Measurements from ENCODE around the gene MCFD2. TPM values are rescaled to one million over a fixed set of nuclear protein-coding genes. Genes with fewer than 3 reads are reported as not detected.

MCFD2 gene
- total RNA-seq, 1 experiment from 2014 or later = 84.9 TPM

DNA sequence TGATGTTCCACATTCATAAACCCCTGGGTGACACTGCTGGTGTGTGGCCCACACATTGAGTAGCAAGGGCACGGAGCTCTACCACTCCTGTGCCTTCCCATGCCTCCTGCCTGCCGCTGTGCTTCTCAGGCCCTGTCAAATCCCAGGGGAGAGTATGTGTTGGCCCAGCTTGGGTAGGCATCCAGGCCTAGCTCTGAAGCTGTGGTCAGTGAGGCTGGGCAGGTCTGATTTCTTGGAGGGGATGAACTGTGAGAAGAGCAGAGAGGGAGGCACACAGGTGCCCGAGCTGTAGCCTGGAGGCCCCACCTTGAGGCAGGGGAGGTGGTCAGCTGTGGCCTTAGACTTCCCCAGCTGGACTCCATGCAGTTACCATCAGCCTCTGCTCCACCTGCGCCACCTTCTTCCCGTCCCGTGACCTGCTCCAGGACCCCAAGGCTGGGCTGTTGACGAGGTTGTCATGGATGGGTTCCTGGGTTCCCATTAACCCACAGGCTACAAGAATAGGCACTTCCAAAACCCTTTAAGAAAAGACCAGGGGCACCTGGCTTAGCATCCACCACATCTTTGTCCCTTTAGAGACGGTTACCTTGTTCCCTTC, 23.6 kb downstream of the MCFD2 start:
- intact Hi-C loops (cut with micrococcal nuclease; ENCODE audit: unreplicated experiment) = no loop called here
- Histone ChIP-seq H3K4me3 (ENCODE audit: low read depth in 2 of 2, low read length in 2 of 2) (no peak overlapping the region), H3K36me3 (ENCODE audit: control insufficient read depth, insufficient read depth, low read length) (no peaks in the 10 kb centered on the region), H3K27me3 (ENCODE audit: control insufficient read depth, insufficient read depth, low read length) (no peaks in the 10 kb centered on the region), H3K27ac (ENCODE audit: low read length) (no peak overlapping the region), H3K4me1 (ENCODE audit: control insufficient read depth, insufficient read depth, low read length) (no peaks in the 10 kb centered on the region), H3K9me3 (ENCODE audit: control insufficient read depth, insufficient read depth, low read depth, low read length) (no peaks in the 10 kb centered on the region)
- no TSS peak for BruUV-seq (replicated peaks)
- TF ChIP-seq, protein P1, sequence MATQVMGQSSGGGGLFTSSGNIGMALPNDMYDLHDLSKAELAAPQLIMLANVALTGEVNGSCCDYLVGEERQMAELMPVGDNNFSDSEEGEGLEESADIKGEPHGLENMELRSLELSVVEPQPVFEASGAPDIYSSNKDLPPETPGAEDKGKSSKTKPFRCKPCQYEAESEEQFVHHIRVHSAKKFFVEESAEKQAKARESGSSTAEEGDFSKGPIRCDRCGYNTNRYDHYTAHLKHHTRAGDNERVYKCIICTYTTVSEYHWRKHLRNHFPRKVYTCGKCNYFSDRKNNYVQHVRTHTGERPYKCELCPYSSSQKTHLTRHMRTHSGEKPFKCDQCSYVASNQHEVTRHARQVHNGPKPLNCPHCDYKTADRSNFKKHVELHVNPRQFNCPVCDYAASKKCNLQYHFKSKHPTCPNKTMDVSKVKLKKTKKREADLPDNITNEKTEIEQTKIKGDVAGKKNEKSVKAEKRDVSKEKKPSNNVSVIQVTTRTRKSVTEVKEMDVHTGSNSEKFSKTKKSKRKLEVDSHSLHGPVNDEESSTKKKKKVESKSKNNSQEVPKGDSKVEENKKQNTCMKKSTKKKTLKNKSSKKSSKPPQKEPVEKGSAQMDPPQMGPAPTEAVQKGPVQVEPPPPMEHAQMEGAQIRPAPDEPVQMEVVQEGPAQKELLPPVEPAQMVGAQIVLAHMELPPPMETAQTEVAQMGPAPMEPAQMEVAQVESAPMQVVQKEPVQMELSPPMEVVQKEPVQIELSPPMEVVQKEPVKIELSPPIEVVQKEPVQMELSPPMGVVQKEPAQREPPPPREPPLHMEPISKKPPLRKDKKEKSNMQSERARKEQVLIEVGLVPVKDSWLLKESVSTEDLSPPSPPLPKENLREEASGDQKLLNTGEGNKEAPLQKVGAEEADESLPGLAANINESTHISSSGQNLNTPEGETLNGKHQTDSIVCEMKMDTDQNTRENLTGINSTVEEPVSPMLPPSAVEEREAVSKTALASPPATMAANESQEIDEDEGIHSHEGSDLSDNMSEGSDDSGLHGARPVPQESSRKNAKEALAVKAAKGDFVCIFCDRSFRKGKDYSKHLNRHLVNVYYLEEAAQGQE (IDR thresholded peaks at IDR 0.05; ENCODE audit: insufficient read depth in 1 of 2, low read depth in 2 of 2, low read length in 1 of 2) = no peak
- TF ChIP-seq TCF7L2 (IDR thresholded peaks at IDR 0.05; ENCODE audit: low read depth, low read length) = no peak
- no peak for TF ChIP-seq POLR2AphosphoS5 (IDR thresholded peaks at IDR 0.05; ENCODE audit: low read depth, low read length)
- TF ChIP-seq SIN3A (IDR thresholded peaks at IDR 0.05; ENCODE audit: borderline replicate concordance, insufficient read depth, low read depth, low read length) = no peak
- TF ChIP-seq, protein P2, sequence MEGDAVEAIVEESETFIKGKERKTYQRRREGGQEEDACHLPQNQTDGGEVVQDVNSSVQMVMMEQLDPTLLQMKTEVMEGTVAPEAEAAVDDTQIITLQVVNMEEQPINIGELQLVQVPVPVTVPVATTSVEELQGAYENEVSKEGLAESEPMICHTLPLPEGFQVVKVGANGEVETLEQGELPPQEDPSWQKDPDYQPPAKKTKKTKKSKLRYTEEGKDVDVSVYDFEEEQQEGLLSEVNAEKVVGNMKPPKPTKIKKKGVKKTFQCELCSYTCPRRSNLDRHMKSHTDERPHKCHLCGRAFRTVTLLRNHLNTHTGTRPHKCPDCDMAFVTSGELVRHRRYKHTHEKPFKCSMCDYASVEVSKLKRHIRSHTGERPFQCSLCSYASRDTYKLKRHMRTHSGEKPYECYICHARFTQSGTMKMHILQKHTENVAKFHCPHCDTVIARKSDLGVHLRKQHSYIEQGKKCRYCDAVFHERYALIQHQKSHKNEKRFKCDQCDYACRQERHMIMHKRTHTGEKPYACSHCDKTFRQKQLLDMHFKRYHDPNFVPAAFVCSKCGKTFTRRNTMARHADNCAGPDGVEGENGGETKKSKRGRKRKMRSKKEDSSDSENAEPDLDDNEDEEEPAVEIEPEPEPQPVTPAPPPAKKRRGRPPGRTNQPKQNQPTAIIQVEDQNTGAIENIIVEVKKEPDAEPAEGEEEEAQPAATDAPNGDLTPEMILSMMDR (IDR thresholded peaks at IDR 0.05) = no peak
- CTCF ChIA-PET = no interaction called here
- ATAC-seq (no peak), DNase-seq (ENCODE audit: low read depth, low spot score) (no peak)
- POLR2A ChIA-PET = no interaction called here
- in situ Hi-C loops (cut with HindIII; ENCODE audit: low pct_unique_long_range_greater_than_20kb, low sequenced_read_pairs) = no loop called here

DNA sequence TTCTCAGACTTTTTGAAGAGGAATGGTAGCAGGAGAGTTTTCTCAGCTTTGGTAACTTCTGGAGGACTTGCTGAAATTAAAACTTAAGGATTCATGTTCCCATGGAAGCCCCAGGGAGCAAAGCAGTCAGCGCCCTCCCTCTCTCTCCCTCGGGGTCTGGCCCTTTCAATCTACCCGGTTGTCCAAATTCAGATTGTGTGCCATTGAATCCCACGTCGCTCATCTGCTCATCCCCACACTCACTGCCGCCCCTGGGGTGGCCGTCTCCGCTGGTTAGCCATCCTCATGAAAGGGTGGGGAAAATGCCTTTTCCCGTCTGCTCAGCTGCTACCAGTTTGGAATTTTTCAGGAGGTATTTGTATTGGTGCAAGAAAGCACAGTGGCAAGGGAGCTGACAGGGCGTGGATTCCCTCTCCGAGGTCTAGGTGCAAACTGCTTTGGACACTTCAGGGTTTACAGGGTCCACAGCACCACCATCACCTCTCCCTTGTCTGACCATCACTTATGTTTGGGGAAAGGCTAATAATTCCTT, 27.1 kb downstream of the MCFD2 start:
- Histone ChIP-seq H3K4me3 (ENCODE audit: low read depth in 2 of 2, low read length in 2 of 2) (no peak overlapping the region), H3K27ac (ENCODE audit: low read length) (no peak overlapping the region), H3K27me3 (ENCODE audit: control insufficient read depth, insufficient read depth, low read length) (no peaks in the 10 kb centered on the region), H3K4me1 (ENCODE audit: control insufficient read depth, insufficient read depth, low read length) (no peaks in the 10 kb centered on the region), H3K36me3 (ENCODE audit: control insufficient read depth, insufficient read depth, low read length) (no peaks in the 10 kb centered on the region), H3K9me3 (ENCODE audit: control insufficient read depth, insufficient read depth, low read depth, low read length) (no peaks in the 10 kb centered on the region)
- BruUV-seq (replicated peaks) = no TSS peak
- ChIA-PET CTCF (interaction anchor here (0.6 kb wide), 1 partner anchor 88 kb away, joined by 5 read pairs; no protein-coding TSS in a partner anchor), POLR2A (interaction anchor here (0.7 kb wide), 1 partner anchor 389 kb away, joined by 3 read pairs; no protein-coding TSS in a partner anchor)
- no peak for TF ChIP-seq TCF7L2 (IDR thresholded peaks at IDR 0.05; ENCODE audit: low read depth, low read length)
- ATAC-seq = peak; percentile 18; the same call in 1 of the 2 replicates
- DNase-seq (ENCODE audit: low read depth, low spot score) = no peak
- in situ Hi-C loops (cut with HindIII; ENCODE audit: low pct_unique_long_range_greater_than_20kb, low sequenced_read_pairs) (no loop called here), intact Hi-C loops (cut with micrococcal nuclease; ENCODE audit: unreplicated experiment) (loop anchor here (2.0 to 5.0 kb wide), 2 partner anchors 236 to 256 kb away; no protein-coding TSS in a partner anchor)
